T-helper 2 cell treated with Interferon-gamma antibody and Interleukin-4, amounts not matched to agents 5 μg/mL and 100 μg/mL, for 36 hours (primary cell): ENCODE measurements around the gene DAD1.
"Not testable (repeated sequence)": the region's sequence is repeated elsewhere in the genome, so short reads cannot be mapped to it uniquely, and the experiment has no call there.

Source experiments
- DNase-seq: peaks from one replicate; pipeline ENCODE4 v3.0.0; 2021; ENCODE audit warnings: low spot score
- H3K27ac Mint-ChIP-seq: one replicate; pipeline ENCODE4 v1.8.0; 2021; ENCODE audit warnings: mild to moderate bottlenecking, mixed read lengths
- H3K27me3 Mint-ChIP-seq: one replicate; pipeline ENCODE4 v1.8.0; 2021; ENCODE audit warnings: low read depth, mixed read lengths
- H3K36me3 Mint-ChIP-seq: one replicate; pipeline ENCODE4 v1.8.0; 2021; ENCODE audit warnings: low read depth, mixed read lengths
- H3K4me1 Mint-ChIP-seq: one replicate; pipeline ENCODE4 v1.8.0; 2021; ENCODE audit warnings: low read depth, mixed read lengths
- H3K4me3 Mint-ChIP-seq: one replicate; pipeline ENCODE4 v1.8.0; 2022; ENCODE audit warnings: mild to moderate bottlenecking, moderate library complexity, mixed read lengths
- H3K9me3 Mint-ChIP-seq: one replicate; pipeline ENCODE4 v1.8.0; 2021; ENCODE audit warnings: mixed read lengths

DAD1 gene

GRCh38 chr14:22549981-22550673 is 38.9 kb downstream of the DAD1 start:
- Mint-ChIP-seq H3K9me3 (no peaks in the 10 kb centered on the region), H3K4me1 (peaks cover 91% of the 10 kb centered on the region), H3K4me3 (peak overlapping the region; percentile 72), H3K27me3 (no peaks in the 10 kb centered on the region), H3K27ac (peak overlapping the region; percentile 96), H3K36me3 (peaks cover 84% of the 10 kb centered on the region)
- DNase-seq = peak; percentile 85

- no peak for DNase-seq
- Mint-ChIP-seq H3K4me1 (peaks cover 90% of the 10 kb centered on the region), H3K4me3 (peak overlapping the region; percentile 72), H3K27ac (peak overlapping the region; percentile 96), H3K36me3 (peaks cover 89% of the 10 kb centered on the region), H3K9me3 (no peaks in the 10 kb centered on the region), H3K27me3 (no peaks in the 10 kb centered on the region)
Measured at GRCh38 chr14:22549324-22549962, 39.6 kb downstream of the DAD1 start.

GRCh38 chr14:22547948-22548750 is 40.9 kb downstream of the DAD1 start:
- Mint-ChIP-seq H3K27me3 (no peaks in the 10 kb centered on the region), H3K36me3 (peaks cover 94% of the 10 kb centered on the region)
- DNase-seq = no peak

GRCh38 chr14:22547313-22547947 is 41.6 kb downstream of the DAD1 start:
- H3K27ac Mint-ChIP-seq = peak overlapping the region; percentile 96
- H3K36me3 Mint-ChIP-seq = peaks cover 93% of the 10 kb centered on the region
- no peaks in the 10 kb centered on the region for H3K9me3 Mint-ChIP-seq
- DNase-seq = no peak
- H3K27me3 Mint-ChIP-seq = no peaks in the 10 kb centered on the region
- peak overlapping the region; percentile 72 for H3K4me3 Mint-ChIP-seq
- peaks cover 92% of the 10 kb centered on the region for H3K4me1 Mint-ChIP-seq

More at GRCh38 chr14:22547948-22548750, 40.9 kb downstream of the DAD1 start:
- H3K4me1 Mint-ChIP-seq = peaks cover 91% of the 10 kb centered on the region
- H3K9me3 Mint-ChIP-seq = no peaks in the 10 kb centered on the region
- H3K27ac Mint-ChIP-seq = peak overlapping the region; percentile 96
- H3K4me3 Mint-ChIP-seq = peak overlapping the region; percentile 72

- Mint-ChIP-seq H3K27me3 (no peaks in the 10 kb centered on the region), H3K9me3 (no peaks in the 10 kb centered on the region), H3K36me3 (peaks cover 93% of the 10 kb centered on the region), H3K4me1 (peaks cover 92% of the 10 kb centered on the region), H3K27ac (peak overlapping the region; percentile 96), H3K4me3 (peak overlapping the region; percentile 72)
- DNase-seq = no peak
Measured at GRCh38 chr14:22546722-22547071, 42.3 kb downstream of the DAD1 start.

- Mint-ChIP-seq H3K9me3 (no peaks in the 10 kb centered on the region), H3K36me3 (peaks cover 93% of the 10 kb centered on the region), H3K4me3 (peak overlapping the region; percentile 72), H3K4me1 (peaks cover 92% of the 10 kb centered on the region), H3K27me3 (no peaks in the 10 kb centered on the region), H3K27ac (peak overlapping the region; percentile 96)
- DNase-seq = no peak
Measured at GRCh38 chr14:22545842-22546721, 42.9 kb downstream of the DAD1 start.

- no peaks in the 10 kb centered on the region for H3K9me3 Mint-ChIP-seq
- DNase-seq = no peak
- peaks cover 93% of the 10 kb centered on the region for H3K36me3 Mint-ChIP-seq
- peaks cover 92% of the 10 kb centered on the region for H3K4me1 Mint-ChIP-seq
- no peaks in the 10 kb centered on the region for H3K27me3 Mint-ChIP-seq
- H3K27ac Mint-ChIP-seq = peak overlapping the region; percentile 96
- peak overlapping the region; percentile 72 for H3K4me3 Mint-ChIP-seq
Measured at GRCh38 chr14:22544881-22545420, 44.1 kb downstream of the DAD1 start.

GRCh38 chr14:22544406-22544805 is 44.6 kb downstream of the DAD1 start:
- H3K27me3 Mint-ChIP-seq = no peaks in the 10 kb centered on the region
- H3K4me3 Mint-ChIP-seq = peak overlapping the region; percentile 72
- H3K4me1 Mint-ChIP-seq = peaks cover 92% of the 10 kb centered on the region
- peak overlapping the region; percentile 96 for H3K27ac Mint-ChIP-seq
- H3K9me3 Mint-ChIP-seq = no peaks in the 10 kb centered on the region
- peaks cover 93% of the 10 kb centered on the region for H3K36me3 Mint-ChIP-seq
- DNase-seq = no peak

- DNase-seq, H3K27me3 Mint-ChIP-seq, H3K9me3 Mint-ChIP-seq: not testable (repeated sequence)
- peaks cover 93% of the 10 kb centered on the region for H3K36me3 Mint-ChIP-seq
- H3K4me1 Mint-ChIP-seq = peaks cover 92% of the 10 kb centered on the region
- peak overlapping the region; percentile 72 for H3K4me3 Mint-ChIP-seq
- H3K27ac Mint-ChIP-seq = peak overlapping the region; percentile 96
Measured at GRCh38 chr14:22543570-22544357, 45.3 kb downstream of the DAD1 start.

GRCh38 chr14:22542360-22542759 is 46.7 kb downstream of the DAD1 start:
- peaks cover 95% of the 10 kb centered on the region for H3K36me3 Mint-ChIP-seq
- H3K27me3 Mint-ChIP-seq = no peaks in the 10 kb centered on the region
- peaks cover 94% of the 10 kb centered on the region for H3K4me1 Mint-ChIP-seq
- no peaks in the 10 kb centered on the region for H3K9me3 Mint-ChIP-seq
- no peak for DNase-seq
- peak overlapping the region; percentile 90 for H3K27ac Mint-ChIP-seq
- peak overlapping the region; percentile 72 for H3K4me3 Mint-ChIP-seq

- Mint-ChIP-seq H3K27me3 (no peaks in the 10 kb centered on the region), H3K4me3 (peak overlapping the region; percentile 72), H3K9me3 (no peaks in the 10 kb centered on the region), H3K27ac (peak overlapping the region; percentile 90), H3K4me1 (peaks cover 95% of the 10 kb centered on the region), H3K36me3 (peaks cover 95% of the 10 kb centered on the region)
- DNase-seq = no peak
Measured at GRCh38 chr14:22541721-22542120, 47.3 kb downstream of the DAD1 start.

- Mint-ChIP-seq H3K4me3 (peak overlapping the region; percentile 72), H3K36me3 (peaks cover 94% of the 10 kb centered on the region), H3K9me3 (no peaks in the 10 kb centered on the region), H3K27ac (peak overlapping the region; percentile 90), H3K27me3 (no peaks in the 10 kb centered on the region), H3K4me1 (peaks cover 92% of the 10 kb centered on the region)
- no peak for DNase-seq
Measured at GRCh38 chr14:22540811-22541360, 48.1 kb downstream of the DAD1 start.
